GF-D8 (cell line): ENCODE results near the gene APLP2.
A peak's percentile ranks its signal among the peaks of the same experiment; 100 is the strongest.

ENCODE experiments used
- DNase-seq: peaks from one replicate; lab custom pipeline; 2025; lab: John Stamatoyannopoulos, UW

APLP2 gene

DNA sequence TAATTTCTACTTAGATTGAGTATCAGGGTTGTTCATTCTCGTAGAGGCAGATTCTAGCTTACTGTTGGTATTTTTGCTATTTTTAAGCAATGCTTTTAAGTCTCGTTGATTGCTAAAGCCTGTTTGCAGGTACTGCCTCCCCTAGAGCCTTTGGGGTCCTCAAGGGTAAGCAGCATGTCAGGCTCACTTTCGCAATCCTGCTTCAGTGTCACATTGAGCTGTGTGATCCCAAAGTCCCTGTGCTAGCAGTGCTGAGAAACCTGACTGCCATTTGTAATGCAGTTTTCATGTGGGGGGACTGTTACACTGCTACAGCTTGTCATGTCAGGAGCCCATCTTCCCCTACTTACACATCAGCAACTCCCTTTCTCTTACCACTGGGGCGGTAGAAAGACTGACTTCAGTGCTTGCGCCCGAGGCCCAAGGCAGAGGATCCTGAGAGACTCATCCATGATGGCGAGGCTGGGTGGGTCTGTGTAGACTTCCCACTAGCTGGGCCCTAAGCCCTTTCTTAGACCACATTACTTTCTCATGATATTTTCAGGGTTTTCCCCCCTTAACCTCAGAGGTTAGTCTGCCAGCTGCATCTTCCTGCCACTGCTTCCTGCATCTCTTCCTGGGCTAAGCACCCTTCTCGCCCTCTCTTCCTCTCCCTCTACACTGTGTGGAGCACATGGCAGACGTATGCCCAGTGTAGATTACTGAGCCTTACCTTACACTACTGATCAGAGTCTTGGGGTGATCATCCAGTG is 49.1 kb downstream of the APLP2 start:
- peak; percentile 99 for DNase-seq

- DNase-seq = no peak
Observed at GRCh38 chr11:130120045-130120444, 50.4 kb downstream of the APLP2 start.

DNA sequence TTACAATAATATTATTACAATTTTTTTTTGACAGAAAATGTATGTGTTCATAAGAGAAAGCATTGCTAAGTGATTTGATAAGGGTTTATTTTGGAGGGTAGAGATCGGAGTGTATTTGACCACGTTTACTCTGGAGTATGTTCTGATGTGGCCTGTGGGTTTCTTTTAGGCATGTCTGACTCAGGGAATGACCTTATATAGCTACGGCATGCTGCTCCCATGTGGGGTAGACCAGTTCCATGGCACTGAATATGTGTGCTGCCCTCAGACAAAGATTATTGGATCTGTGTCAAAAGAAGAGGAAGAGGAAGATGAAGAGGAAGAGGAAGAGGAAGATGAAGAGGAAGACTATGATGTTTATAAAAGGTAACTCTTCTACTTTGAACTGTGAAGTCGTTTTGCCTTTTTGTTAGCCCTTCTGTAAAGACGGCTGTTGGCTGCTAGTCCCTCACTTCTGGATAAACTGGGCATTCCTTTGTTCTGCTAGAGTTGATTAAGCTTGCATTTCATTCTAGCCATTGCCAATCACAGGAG is 51.8 kb downstream of the APLP2 start:
- no peak for DNase-seq

- no peak for DNase-seq
Observed at GRCh38 chr11:130122141-130122575, 52.5 kb downstream of the APLP2 start.

DNA sequence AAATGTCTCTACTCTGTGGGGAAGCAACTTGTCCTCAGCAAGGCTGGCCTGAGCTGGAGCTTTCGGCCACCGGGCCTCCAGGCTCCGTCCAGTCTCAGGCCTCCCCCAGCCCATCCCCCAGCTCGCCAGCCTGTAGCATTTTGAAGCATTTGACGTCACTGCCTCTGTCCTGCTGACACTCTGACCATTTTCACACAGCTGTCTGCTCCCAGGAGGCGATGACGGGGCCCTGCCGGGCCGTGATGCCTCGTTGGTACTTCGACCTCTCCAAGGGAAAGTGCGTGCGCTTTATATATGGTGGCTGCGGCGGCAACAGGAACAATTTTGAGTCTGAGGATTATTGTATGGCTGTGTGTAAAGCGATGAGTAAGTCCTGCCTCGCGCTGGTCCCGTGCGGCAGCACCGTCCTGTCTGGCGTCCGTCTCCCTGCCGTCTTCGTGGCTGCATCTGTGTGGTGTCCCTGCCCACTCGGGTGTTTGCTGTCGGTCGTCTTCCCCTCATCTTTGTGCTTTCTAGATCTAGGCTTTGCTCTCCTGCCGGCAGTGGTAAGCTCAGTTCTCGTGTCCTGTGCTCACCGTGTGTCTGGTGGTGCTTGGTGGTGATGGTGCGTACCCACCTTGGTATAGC is 53.8 kb downstream of the APLP2 start:
- DNase-seq = no peak

DNA sequence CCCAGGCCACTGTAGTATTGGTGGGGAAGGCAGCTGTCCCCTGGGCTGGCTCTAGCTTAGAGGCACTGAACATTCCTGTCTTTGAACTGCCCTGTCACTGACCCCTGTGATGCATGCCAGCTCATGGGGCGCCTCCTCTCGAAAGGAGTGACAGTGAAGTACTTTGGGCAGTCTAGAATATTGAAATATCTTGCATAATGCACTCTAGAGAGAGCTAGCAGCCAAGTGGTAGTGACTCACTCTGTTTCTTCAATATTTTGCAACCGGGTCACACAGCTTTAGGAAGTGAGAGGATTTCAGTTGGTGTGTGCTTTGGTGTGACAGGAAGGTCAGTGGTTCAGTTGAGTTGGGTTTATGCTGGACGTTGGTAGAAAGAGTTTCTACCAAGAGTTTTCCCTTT is 54.4 kb downstream of the APLP2 start:
- peak; percentile 100 for DNase-seq

DNA sequence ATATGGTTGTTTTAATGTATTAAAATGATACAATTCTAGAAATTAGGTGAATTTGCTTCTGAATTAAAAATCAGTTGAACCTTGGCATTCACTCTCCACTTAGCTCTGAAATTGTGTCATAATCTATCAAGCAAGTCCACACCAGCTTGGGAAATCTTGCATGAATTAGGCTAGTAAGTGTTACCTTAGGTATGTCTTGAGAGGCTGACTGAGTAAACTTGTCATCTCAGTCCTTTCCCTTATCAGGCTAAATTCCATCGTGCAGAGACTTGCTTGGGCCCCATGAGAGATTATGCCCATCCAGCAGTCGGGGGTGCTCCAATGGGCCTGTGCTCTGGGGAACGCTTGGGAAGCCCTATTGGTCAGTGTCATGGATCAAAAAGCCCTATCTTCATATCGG is 55.9 kb downstream of the APLP2 start:
- DNase-seq = no peak

DNA sequence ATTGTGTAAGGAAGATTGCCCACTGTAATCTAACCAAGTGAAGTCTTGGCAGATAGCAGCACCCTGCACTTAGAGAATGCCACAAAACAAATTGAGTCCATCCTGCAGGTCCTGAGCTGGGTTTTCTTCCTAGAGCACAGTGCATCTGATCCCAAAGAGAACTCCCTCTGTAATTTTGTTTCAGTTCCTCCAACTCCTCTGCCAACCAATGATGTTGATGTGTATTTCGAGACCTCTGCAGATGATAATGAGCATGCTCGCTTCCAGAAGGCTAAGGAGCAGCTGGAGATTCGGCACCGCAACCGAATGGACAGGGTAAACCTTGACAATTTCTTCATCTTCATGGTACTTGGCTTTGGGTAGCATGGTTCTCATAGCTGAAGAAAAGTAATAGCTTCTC is 56.8 kb downstream of the APLP2 start:
- DNase-seq = no peak

- no peak for DNase-seq
Observed at GRCh38 chr11:130127509-130127908, 57.8 kb downstream of the APLP2 start.

DNA sequence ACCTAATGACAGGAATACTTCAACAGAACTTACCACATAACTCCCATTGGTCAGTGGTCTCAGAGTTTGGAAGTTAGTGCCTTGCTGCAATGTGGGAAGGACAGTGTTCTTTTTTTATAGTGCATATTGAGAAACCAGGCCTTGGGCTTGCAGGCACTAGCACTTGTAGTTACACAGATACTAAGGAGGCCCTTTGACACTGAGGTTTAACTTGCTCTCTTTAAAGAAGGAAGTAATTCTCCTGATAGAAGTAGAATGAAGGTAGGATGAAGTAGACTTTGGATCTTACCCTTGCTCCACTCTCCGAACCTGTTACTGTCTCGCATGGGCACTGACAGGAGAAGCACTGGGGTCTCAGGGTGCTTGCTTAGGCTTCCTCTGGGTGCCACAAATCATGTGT is 58.9 kb downstream of the APLP2 start:
- DNase-seq = peak; percentile 46

DNA sequence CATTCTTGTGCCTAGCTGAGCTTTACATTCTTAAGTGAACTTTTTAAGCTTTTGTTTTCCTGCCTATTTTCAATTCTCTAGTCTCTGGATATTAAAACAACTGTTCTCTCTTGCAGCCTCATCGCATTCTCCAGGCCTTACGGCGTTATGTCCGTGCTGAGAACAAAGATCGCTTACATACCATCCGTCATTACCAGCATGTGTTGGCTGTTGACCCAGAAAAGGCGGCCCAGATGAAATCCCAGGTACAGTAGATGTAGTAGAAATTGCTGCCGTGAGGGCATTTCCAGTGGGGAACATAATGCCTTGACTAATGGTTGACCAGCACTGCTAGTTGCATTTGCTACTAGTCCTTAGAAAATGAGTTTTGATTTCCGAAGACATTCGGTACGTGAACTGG is 60.2 kb downstream of the APLP2 start:
- no peak for DNase-seq

DNA sequence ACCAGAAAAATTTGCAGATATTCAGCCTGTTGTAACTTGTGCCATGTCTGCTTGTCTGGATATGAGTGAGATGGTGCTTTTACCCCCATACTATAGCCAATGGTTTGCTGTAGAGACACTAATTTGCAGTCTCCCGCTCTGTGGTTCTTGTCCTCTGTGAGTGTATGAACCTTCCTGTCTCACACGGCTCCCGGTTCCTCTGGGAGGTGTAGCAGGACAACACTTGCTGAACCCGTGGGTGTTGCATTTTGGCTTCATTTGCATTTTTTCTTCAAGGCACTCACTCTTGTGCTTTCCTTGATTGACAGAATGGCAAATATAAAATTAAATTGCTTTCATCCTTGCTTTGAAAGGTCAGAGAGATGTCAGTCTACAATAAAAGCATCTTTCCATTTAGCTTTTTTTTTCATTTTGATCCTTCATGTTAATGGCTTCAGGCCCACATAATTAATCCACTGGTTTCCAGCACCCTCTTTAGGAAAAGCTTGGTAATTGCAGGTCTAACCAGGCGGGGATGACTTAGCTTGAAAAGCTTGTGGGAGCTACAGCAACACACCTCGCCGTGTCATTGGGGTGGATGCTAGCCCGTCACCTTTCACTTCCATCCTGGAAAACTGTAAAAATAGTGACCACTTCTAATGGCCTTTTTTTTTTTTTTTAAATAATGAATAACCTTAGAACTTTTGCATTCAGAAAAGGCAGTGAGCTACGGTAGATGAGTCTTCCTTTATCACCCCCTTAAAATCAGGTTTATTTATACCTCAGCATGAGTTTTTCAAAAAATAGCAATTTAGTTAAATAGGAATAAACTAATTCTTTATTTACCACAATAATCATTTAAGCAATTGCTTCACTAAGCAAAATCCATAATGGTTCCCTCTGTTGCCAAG is 62.5 kb downstream of the APLP2 start:
- DNase-seq = peak; percentile 63

- DNase-seq = no peak
Observed at GRCh38 chr11:130133716-130134115, 64.0 kb downstream of the APLP2 start.

GRCh38 chr11:130136107-130136506 is 66.4 kb downstream of the APLP2 start:
- no peak for DNase-seq

- no peak for DNase-seq
Observed at GRCh38 chr11:130137999-130138398, 68.3 kb downstream of the APLP2 start.

DNA sequence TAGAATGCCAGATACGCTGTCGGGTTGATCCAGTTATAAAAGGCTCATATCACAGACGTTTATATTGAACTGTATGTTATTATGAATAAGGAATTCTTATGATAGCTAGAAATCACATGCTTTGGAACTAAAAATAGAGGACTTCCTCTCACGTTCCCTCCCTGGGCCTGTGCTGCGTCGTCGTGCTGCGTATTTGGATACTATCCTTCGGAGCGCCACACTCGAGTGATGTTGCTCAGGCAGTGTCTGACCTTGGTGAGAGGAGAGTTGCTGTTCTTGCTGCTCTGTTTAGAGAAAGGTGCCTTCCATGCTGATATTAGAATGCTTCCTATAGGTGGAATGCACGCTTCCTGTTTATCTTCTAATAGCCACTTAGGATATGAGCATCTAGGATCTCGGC is 69.7 kb downstream of the APLP2 start:
- no peak for DNase-seq

DNA sequence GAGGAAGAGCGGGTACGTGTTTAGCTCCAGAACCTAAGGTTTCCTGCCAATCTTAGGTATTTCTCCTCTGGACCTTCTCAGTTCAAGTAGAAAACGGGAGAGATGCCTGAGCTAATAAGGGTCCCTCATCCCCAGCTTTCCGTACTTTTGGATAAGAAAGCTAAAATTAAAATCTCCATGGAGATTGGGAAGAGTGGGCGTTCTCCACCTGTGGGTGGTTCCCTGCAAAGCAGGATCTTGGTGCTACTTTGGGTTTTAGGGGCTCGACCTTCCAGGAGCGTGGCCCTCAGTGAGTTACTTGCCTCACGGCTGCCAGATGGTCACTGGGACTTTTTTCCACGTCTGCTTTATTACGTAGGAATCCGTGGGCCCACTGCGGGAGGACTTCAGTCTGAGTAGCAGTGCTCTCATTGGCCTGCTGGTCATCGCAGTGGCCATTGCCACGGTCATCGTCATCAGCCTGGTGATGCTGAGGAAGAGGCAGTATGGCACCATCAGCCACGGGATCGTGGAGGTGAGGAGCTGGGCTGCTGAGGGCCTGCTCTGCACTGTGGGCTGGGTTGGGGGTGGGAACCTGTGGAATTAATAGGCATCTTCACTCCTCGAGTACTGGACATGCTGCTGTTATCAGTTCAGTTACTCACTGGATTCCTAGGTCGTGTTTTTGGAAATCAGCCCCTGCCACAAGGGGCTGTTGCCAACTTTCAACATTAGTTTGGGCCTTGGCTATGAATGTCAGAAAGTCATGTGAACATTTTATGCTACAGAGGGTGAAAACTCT is 72.1 kb downstream of the APLP2 start:
- DNase-seq = no peak

DNA sequence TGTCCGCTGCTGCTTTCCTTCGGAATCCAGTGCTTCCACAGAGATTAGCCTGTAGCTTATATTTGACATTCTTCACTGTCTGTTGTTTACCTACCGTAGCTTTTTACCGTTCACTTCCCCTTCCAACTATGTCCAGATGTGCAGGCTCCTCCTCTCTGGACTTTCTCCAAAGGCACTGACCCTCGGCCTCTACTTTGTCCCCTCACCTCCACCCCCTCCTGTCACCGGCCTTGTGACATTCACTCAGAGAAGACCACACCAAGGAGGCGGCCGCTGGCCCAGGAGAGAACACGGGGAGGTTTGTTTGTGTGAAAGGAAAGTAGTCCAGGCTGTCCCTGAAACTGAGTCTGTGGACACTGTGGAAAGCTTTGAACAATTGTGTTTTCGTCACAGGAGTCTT is 74.4 kb downstream of the APLP2 start:
- DNase-seq = no peak

DNA sequence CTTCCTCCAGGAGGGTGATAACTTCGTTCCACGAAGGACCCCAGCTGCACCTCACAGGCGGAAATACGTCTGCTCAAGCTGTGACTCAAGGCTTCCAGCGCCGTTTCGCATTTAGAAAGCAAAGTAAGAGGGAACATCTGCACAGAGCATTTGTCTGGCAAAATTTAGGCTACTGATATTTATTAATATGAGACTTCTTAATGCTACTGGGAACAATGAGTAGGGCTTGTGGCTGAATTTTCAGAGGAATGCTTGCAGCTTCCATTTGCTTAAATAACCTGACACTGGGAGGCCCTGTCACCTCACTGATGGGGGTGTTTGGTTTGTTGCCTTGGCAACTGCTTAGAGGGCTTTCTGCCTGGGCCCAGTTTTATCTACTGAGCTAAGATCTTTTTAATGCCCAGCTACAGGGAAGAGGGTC is 75.2 kb downstream of the APLP2 start:
- DNase-seq = no peak

GRCh38 chr11:130145311-130145812 is 75.7 kb downstream of the APLP2 start:
- DNase-seq = no peak

- DNase-seq = no peak
Observed at GRCh38 chr11:130145975-130146776, 76.5 kb downstream of the APLP2 start.
